Calu3 (cell line): ENCODE measurements around the gene CREB3L4. TPM values are rescaled to one million over a fixed set of nuclear protein-coding genes. Genes with fewer than 3 reads are reported as not detected.

Experiments
- BruUV-seq: library from RNA; stranded (reverse); fragments of 400-500 nt; replicated peaks from 2 replicates; lab custom pipeline; 2021; lab: Mats Ljungman, UMichigan
- CTCF ChIA-PET: fragments of 300-600 bp; sonication (Branson Sonifier 250); formaldehyde crosslinking; loops from one replicate; lab custom pipeline; 2022; ENCODE audit warnings: antibody characterized with exemption; lab: Charles Lee
- DNase-seq: peaks from one replicate; pipeline ENCODE4 v3.0.0; 2022
- H3K27ac Mint-ChIP-seq: one replicate; pipeline ENCODE4 v1.8.0; 2022; ENCODE audit warnings: mixed read lengths; ENCODE audit not compliant: unreplicated experiment
- H3K27me3 Mint-ChIP-seq: one replicate; pipeline ENCODE4 v1.8.0; 2022; ENCODE audit warnings: mixed read lengths; ENCODE audit not compliant: unreplicated experiment
- H3K36me3 Mint-ChIP-seq: one replicate; pipeline ENCODE4 v1.8.0; 2022; ENCODE audit warnings: mild to moderate bottlenecking, moderate library complexity, mixed read lengths; ENCODE audit not compliant: insufficient read depth, unreplicated experiment
- H3K4me1 Mint-ChIP-seq: one replicate; pipeline ENCODE4 v1.8.0; 2022; ENCODE audit warnings: mild to moderate bottlenecking, low read depth, mixed read lengths; ENCODE audit not compliant: unreplicated experiment
- H3K4me3 Mint-ChIP-seq: one replicate; pipeline ENCODE4 v1.8.0; 2022; ENCODE audit warnings: mild to moderate bottlenecking, low read depth, moderate library complexity, mixed read lengths; ENCODE audit not compliant: unreplicated experiment
- H3K9me3 Mint-ChIP-seq: one replicate; pipeline ENCODE4 v1.8.0; 2022; ENCODE audit warnings: low read depth, mixed read lengths; ENCODE audit not compliant: unreplicated experiment
- CTCF ChIP-seq: fragments of 200-600 bp; IDR thresholded peaks from one replicate; pipeline ENCODE4 v1.8.0; 2022; ENCODE audit warnings: antibody characterized with exemption; ENCODE audit not compliant: unreplicated experiment
- intact Hi-C: fragments of 100-400 bp; cut with micrococcal nuclease; formaldehyde crosslinking; loops from one replicate; pipeline ENCODE4 v1.10.0; 2022; ENCODE audit not compliant: unreplicated experiment
- total RNA-seq: library from RNA; stranded (reverse); gene quantifications from 2 replicates; pipeline ENCODE4 v1.2.3, GENCODE V29; 2022

The CREB3L4 gene
- total RNA-seq, 1 experiment from 2014 or later, result 26.5 TPM

GRCh38 chr1:153954826-153955225, 12.9 kb upstream of the CREB3L4 start:
- TF ChIP-seq CTCF, result no peak
- no TSS peak for BruUV-seq
- H3K27ac Mint-ChIP-seq, result no peak overlapping the region

GRCh38 chr1:153956997-153957715, 10.5 kb upstream of the CREB3L4 start:
- no peak for TF ChIP-seq CTCF
- intact Hi-C loops, result no loop called here
- DNase-seq, result no peak
- peaks cover 32% of the 10 kb centered on the region for H3K36me3 Mint-ChIP-seq
- H3K27ac Mint-ChIP-seq, result peak overlapping the region; percentile 39
- H3K4me1 Mint-ChIP-seq, result peaks cover 21% of the 10 kb centered on the region
- CTCF ChIA-PET, result interaction anchor here (1.8 to 3.2 kb wide), 2 partner anchors 11 kb away, joined by 7 to 16 read pairs; partner anchors contain the start of genes CREB3L4 and DENND4B
- H3K4me3 Mint-ChIP-seq, result peak overlapping the region; percentile 90
- no peaks in the 10 kb centered on the region for H3K27me3 Mint-ChIP-seq
- no peaks in the 10 kb centered on the region for H3K9me3 Mint-ChIP-seq
- BruUV-seq, result no TSS peak

More at GRCh38 chr1:153954826-153955225, 12.9 kb upstream of the CREB3L4 start:
- no peak for DNase-seq
- Mint-ChIP-seq H3K36me3 (peaks cover 23% of the 10 kb centered on the region), H3K4me1 (peaks cover 15% of the 10 kb centered on the region), H3K4me3 (no peak overlapping the region), H3K9me3 (no peaks in the 10 kb centered on the region), H3K27me3 (no peaks in the 10 kb centered on the region)
- intact Hi-C loops, result no loop called here
- CTCF ChIA-PET, result no interaction called here

GRCh38 chr1:153957744-153958110, 10.0 kb upstream of the CREB3L4 start:
- no peak for DNase-seq
- H3K27me3 Mint-ChIP-seq, result no peaks in the 10 kb centered on the region
- TF ChIP-seq CTCF, result no peak
- no TSS peak for BruUV-seq
- H3K9me3 Mint-ChIP-seq, result no peaks in the 10 kb centered on the region
- H3K36me3 Mint-ChIP-seq, result peaks cover 38% of the 10 kb centered on the region
- intact Hi-C loops, result no loop called here
- H3K27ac Mint-ChIP-seq, result peak overlapping the region; percentile 39
- CTCF ChIA-PET, result interaction anchor here (1.8 to 3.2 kb wide), 2 partner anchors 10 to 11 kb away, joined by 7 to 16 read pairs; partner anchors contain the start of genes CREB3L4 and DENND4B
- peak overlapping the region; percentile 90 for H3K4me3 Mint-ChIP-seq
- peaks cover 27% of the 10 kb centered on the region for H3K4me1 Mint-ChIP-seq

GRCh38 chr1:153958111-153958960, 9.4 kb upstream of the CREB3L4 start, which contains the start of gene CRTC2:
Gene CRTC2, minus strand, starts transcription at chr1:153958612. Its CDS starts 115 bp downstream, at chr1:153958497.
- no peak for TF ChIP-seq CTCF
- Mint-ChIP-seq H3K4me3 (peak within 1 kb of the TSS; percentile 90), H3K27ac (peak within 1 kb of the TSS; percentile 39), H3K4me1 (peaks cover 29% of the 10 kb centered on the region), H3K9me3 (no peaks in the 10 kb centered on the region), H3K27me3 (no peaks in the 10 kb centered on the region), H3K36me3 (peaks cover 44% of the 10 kb centered on the region)
- intact Hi-C loops, result no loop called here
- peak; percentile 99 for DNase-seq
- CTCF ChIA-PET, result interaction anchor here (0.6 to 3.2 kb wide), 7 partner anchors 9 to 1960 kb away, joined by 3 to 16 read pairs (median 3); partner anchors contain the start of genes CREB3L4, DENND4B and JTB
- no TSS peak for BruUV-seq
